ENCODE data around the gene CAPN14.

CAPN14 gene

GRCh38 chr2:31137211-31138036 is 79.9 kb downstream of the CAPN14 start:
- no peak for FAIRE-seq

- no peak for FAIRE-seq
Observed at GRCh38 chr2:31136732-31137131, 80.6 kb downstream of the CAPN14 start.

- no peak for FAIRE-seq
Observed at GRCh38 chr2:31136000-31136399, 81.3 kb downstream of the CAPN14 start.

GRCh38 chr2:31134480-31134879 is 82.8 kb downstream of the CAPN14 start:
- no peak for FAIRE-seq

GRCh38 chr2:31132786-31133185 is 84.5 kb downstream of the CAPN14 start:
- FAIRE-seq = no peak

- FAIRE-seq = no peak
Observed at GRCh38 chr2:31131871-31132270, 85.4 kb downstream of the CAPN14 start.

GRCh38 chr2:31129375-31130171 is 87.7 kb downstream of the CAPN14 start:
- no peak for FAIRE-seq

- no peak for FAIRE-seq
Observed at GRCh38 chr2:31127931-31128330, 89.4 kb downstream of the CAPN14 start.

- FAIRE-seq = no peak
Observed at GRCh38 chr2:31125918-31126695, 91.2 kb downstream of the CAPN14 start.

GRCh38 chr2:31124904-31125303 is 92.4 kb downstream of the CAPN14 start:
- FAIRE-seq = no peak

Measured in TTC549 (cell line).